ENCODE data around the gene RPS23. TPM values are rescaled to one million over a fixed set of nuclear protein-coding genes. Genes with fewer than 3 reads are reported as not detected.

Gene RPS23
- total RNA-seq, 1 experiment from 2014 or later: 4,228 TPM

- DNase-seq: no peak
- Histone ChIP-seq H3K9ac (ENCODE audit: low read length) (no peak overlapping the region), H3K9me3 (ENCODE audit: low read length) (no peaks in the 10 kb centered on the region), H3K4me2 (ENCODE audit: low read depth, low read length, poor library complexity, severe bottlenecking) (no peak overlapping the region), H4K20me1 (ENCODE audit: insufficient read depth, low read depth, low read length) (no peaks in the 10 kb centered on the region), H3K4me1 (ENCODE audit: low read length) (no peaks in the 10 kb centered on the region), H3K9me2 (replicated peaks; ENCODE audit: insufficient read depth, low read length) (no peaks in the 10 kb centered on the region), H3K79me2 (ENCODE audit: low read length) (no peaks in the 10 kb centered on the region), H3K27ac (ENCODE audit: low read length) (no peak overlapping the region), H3K27me3 (ENCODE audit: low read length) (no peaks in the 10 kb centered on the region), H3K36me3 (ENCODE audit: insufficient read depth, low read length) (no peaks in the 10 kb centered on the region), H3K4me3 (ENCODE audit: low read length) (no peak overlapping the region), H2AFZ (ENCODE audit: low read length) (no peak overlapping the region)
These were observed 18.8 kb upstream of the RPS23 start for GRCh38 chr5:82296929-82297328.

- Histone ChIP-seq H3K9me2 (replicated peaks; ENCODE audit: insufficient read depth, low read length) (no peaks in the 10 kb centered on the region), H3K79me2 (ENCODE audit: low read length) (no peaks in the 10 kb centered on the region), H3K27ac (ENCODE audit: low read length) (no peak overlapping the region)
These were observed 17.9 kb upstream of the RPS23 start for GRCh38 chr5:82295959-82296531.

DNA sequence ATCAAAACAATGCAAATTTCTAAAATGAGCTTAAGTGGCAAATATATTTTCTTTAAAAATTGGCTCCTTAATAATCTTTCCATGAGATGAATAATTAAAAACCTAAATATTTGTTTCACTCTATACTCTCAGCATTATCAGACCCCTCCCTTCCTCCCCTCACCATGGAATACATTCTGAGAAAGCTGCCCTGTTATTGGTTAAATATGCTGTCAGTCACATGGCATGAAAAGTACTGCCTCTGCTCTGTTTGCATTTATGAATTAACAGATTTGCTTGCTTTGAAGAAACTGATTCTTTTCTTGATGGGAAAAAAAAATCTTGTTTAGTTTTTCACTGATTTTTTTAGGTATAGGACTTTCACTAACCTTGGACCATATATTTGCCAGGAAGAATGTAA lies 17.0 kb upstream of the RPS23 start:
- H2AFZ ChIP-seq (ENCODE audit: low read length): no peak overlapping the region
- H3K79me2 ChIP-seq (ENCODE audit: low read length): no peaks in the 10 kb centered on the region
- no peak overlapping the region for H3K4me2 ChIP-seq (ENCODE audit: low read depth, low read length, poor library complexity, severe bottlenecking)
- H3K27ac ChIP-seq (ENCODE audit: low read length): no peak overlapping the region
- H3K9me3 ChIP-seq (ENCODE audit: low read length): no peaks in the 10 kb centered on the region
- H3K4me3 ChIP-seq (ENCODE audit: low read length): no peak overlapping the region
- H3K36me3 ChIP-seq (ENCODE audit: insufficient read depth, low read length): no peaks in the 10 kb centered on the region
- H3K27me3 ChIP-seq (ENCODE audit: low read length): no peaks in the 10 kb centered on the region
- no peaks in the 10 kb centered on the region for H3K4me1 ChIP-seq (ENCODE audit: low read length)
- no peaks in the 10 kb centered on the region for H3K9me2 ChIP-seq (replicated peaks; ENCODE audit: insufficient read depth, low read length)
- no peak for DNase-seq
- H4K20me1 ChIP-seq (ENCODE audit: insufficient read depth, low read depth, low read length): no peaks in the 10 kb centered on the region
- H3K9ac ChIP-seq (ENCODE audit: low read length): no peak overlapping the region

More at GRCh38 chr5:82295959-82296531, 17.9 kb upstream of the RPS23 start:
- no peak overlapping the region for H2AFZ ChIP-seq (ENCODE audit: low read length)
- H3K9ac ChIP-seq (ENCODE audit: low read length): no peak overlapping the region
- DNase-seq: no peak
- H3K9me3 ChIP-seq (ENCODE audit: low read length): no peaks in the 10 kb centered on the region
- H3K36me3 ChIP-seq (ENCODE audit: insufficient read depth, low read length): no peaks in the 10 kb centered on the region
- no peak overlapping the region for H3K4me3 ChIP-seq (ENCODE audit: low read length)
- H3K27me3 ChIP-seq (ENCODE audit: low read length): no peaks in the 10 kb centered on the region
- no peaks in the 10 kb centered on the region for H3K4me1 ChIP-seq (ENCODE audit: low read length)
- no peaks in the 10 kb centered on the region for H4K20me1 ChIP-seq (ENCODE audit: insufficient read depth, low read depth, low read length)
- no peak overlapping the region for H3K4me2 ChIP-seq (ENCODE audit: low read depth, low read length, poor library complexity, severe bottlenecking)

- H3K9ac ChIP-seq (ENCODE audit: low read length): no peak overlapping the region
- H2AFZ ChIP-seq (ENCODE audit: low read length): no peak overlapping the region
- H3K9me2 ChIP-seq (replicated peaks; ENCODE audit: insufficient read depth, low read length): no peaks in the 10 kb centered on the region
- H3K27me3 ChIP-seq (ENCODE audit: low read length): no peaks in the 10 kb centered on the region
- H3K27ac ChIP-seq (ENCODE audit: low read length): no peak overlapping the region
- 0 out of 2 replicates have a peak, but pooled peaks cover 3% of the 10 kb centered on the region for H4K20me1 ChIP-seq (ENCODE audit: insufficient read depth, low read depth, low read length)
- no peaks in the 10 kb centered on the region for H3K9me3 ChIP-seq (ENCODE audit: low read length)
- H3K4me1 ChIP-seq (ENCODE audit: low read length): peaks cover 5% of the 10 kb centered on the region
- no peaks in the 10 kb centered on the region for H3K36me3 ChIP-seq (ENCODE audit: insufficient read depth, low read length)
- no peaks in the 10 kb centered on the region for H3K79me2 ChIP-seq (ENCODE audit: low read length)
- no peak overlapping the region for H3K4me3 ChIP-seq (ENCODE audit: low read length)
- DNase-seq: no peak
- no peak overlapping the region for H3K4me2 ChIP-seq (ENCODE audit: low read depth, low read length, poor library complexity, severe bottlenecking)
These were observed 13.3 kb upstream of the RPS23 start for GRCh38 chr5:82291420-82291819.

DNA sequence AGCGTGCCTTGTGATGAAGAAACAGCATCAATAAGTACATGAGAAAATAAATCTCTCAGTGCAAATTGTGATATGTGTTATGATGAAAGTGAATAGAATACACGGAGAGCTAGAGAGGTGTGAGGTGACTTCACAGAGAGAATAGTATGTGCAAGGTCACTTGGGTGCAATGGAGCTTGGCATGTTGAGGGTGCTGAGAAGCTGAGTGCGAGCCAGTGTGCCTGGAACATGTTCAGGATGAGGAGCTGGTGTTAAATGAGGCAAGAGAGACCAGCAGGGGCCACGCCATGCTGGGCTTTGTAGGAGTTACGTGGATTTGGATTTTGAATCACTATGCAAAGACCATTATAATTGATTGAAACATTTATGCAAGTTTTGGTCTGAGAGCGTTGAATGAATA lies 12.8 kb upstream of the RPS23 start:
- Histone ChIP-seq H3K9ac (ENCODE audit: low read length) (no peak overlapping the region), H3K4me2 (ENCODE audit: low read depth, low read length, poor library complexity, severe bottlenecking) (no peak overlapping the region)

DNA sequence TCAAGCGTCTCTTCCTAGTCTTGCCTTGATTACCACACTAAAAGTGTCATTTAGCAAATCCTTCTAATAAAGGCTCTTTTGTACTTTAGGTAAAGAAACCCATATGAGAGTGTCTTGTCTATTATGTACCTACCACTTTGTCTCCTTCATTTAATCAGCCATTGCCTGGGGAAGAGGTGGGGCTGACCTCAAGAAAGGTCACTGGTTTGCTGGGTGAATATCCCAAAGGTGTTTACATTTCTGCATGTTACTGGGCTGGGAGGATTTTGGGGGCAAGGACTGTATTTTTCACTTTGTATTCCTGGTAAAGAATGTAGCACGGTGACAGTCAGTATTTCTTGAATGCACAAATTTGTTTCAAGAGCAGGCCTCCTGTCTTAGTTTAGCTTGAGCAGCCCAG lies 11.9 kb upstream of the RPS23 start:
- H3K9ac ChIP-seq (ENCODE audit: low read length): no peak overlapping the region
- H2AFZ ChIP-seq (ENCODE audit: low read length): no peak overlapping the region
- no peaks in the 10 kb centered on the region for H3K79me2 ChIP-seq (ENCODE audit: low read length)
- peaks cover 5% of the 10 kb centered on the region for H3K4me1 ChIP-seq (ENCODE audit: low read length)
- no peaks in the 10 kb centered on the region for H3K9me3 ChIP-seq (ENCODE audit: low read length)
- no peak overlapping the region for H3K4me2 ChIP-seq (ENCODE audit: low read depth, low read length, poor library complexity, severe bottlenecking)
- H3K9me2 ChIP-seq (replicated peaks; ENCODE audit: insufficient read depth, low read length): no peaks in the 10 kb centered on the region
- no peak overlapping the region for H3K4me3 ChIP-seq (ENCODE audit: low read length)
- no peaks in the 10 kb centered on the region for H3K27me3 ChIP-seq (ENCODE audit: low read length)
- no peak overlapping the region for H3K27ac ChIP-seq (ENCODE audit: low read length)
- no peak for DNase-seq
- no peaks in the 10 kb centered on the region for H3K36me3 ChIP-seq (ENCODE audit: insufficient read depth, low read length)
- H4K20me1 ChIP-seq (ENCODE audit: insufficient read depth, low read depth, low read length): 0 out of 2 replicates have a peak, but pooled peaks cover 3% of the 10 kb centered on the region

More for the DNA sequence above, 12.8 kb upstream of the RPS23 start:
- Histone ChIP-seq H2AFZ (ENCODE audit: low read length) (no peak overlapping the region), H3K27ac (ENCODE audit: low read length) (no peak overlapping the region), H3K79me2 (ENCODE audit: low read length) (no peaks in the 10 kb centered on the region), H3K4me1 (ENCODE audit: low read length) (peaks cover 5% of the 10 kb centered on the region), H3K9me2 (replicated peaks; ENCODE audit: insufficient read depth, low read length) (no peaks in the 10 kb centered on the region), H4K20me1 (ENCODE audit: insufficient read depth, low read depth, low read length) (0 out of 2 replicates have a peak, but pooled peaks cover 3% of the 10 kb centered on the region), H3K27me3 (ENCODE audit: low read length) (no peaks in the 10 kb centered on the region), H3K36me3 (ENCODE audit: insufficient read depth, low read length) (no peaks in the 10 kb centered on the region), H3K4me3 (ENCODE audit: low read length) (no peak overlapping the region), H3K9me3 (ENCODE audit: low read length) (no peaks in the 10 kb centered on the region)
- DNase-seq: no peak

DNA sequence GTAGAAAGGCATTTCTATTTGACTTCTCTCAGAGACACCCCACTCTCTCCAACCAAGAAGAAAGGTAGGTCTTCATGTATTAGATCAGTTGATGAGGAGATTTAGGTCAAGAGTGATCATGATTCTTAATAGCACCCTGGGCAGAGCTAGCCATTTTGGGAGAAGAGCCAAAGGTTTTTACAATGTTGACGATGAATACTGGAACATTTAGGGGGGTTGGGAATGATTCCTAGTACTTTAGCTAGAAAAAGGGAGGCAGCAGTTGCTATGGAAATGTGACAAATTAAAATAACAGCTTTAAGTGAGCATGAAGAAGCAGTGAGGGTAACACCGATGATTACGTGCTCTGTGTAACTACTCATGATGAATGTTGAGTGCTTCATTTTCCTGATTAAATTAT lies 9.5 kb upstream of the RPS23 start:
- no peak overlapping the region for H2AFZ ChIP-seq (ENCODE audit: low read length)
- no peak overlapping the region for H3K9ac ChIP-seq (ENCODE audit: low read length)
- H3K9me2 ChIP-seq (replicated peaks; ENCODE audit: insufficient read depth, low read length): no peaks in the 10 kb centered on the region
- DNase-seq: no peak
- H3K4me1 ChIP-seq (ENCODE audit: low read length): peaks cover 5% of the 10 kb centered on the region
- H3K36me3 ChIP-seq (ENCODE audit: insufficient read depth, low read length): no peaks in the 10 kb centered on the region
- H3K9me3 ChIP-seq (ENCODE audit: low read length): no peaks in the 10 kb centered on the region
- no peak overlapping the region for H3K4me3 ChIP-seq (ENCODE audit: low read length)
- no peaks in the 10 kb centered on the region for H3K79me2 ChIP-seq (ENCODE audit: low read length)
- H3K4me2 ChIP-seq (ENCODE audit: low read depth, low read length, poor library complexity, severe bottlenecking): no peak overlapping the region
- H4K20me1 ChIP-seq (ENCODE audit: insufficient read depth, low read depth, low read length): 0 out of 2 replicates have a peak, but pooled peaks cover 7% of the 10 kb centered on the region
- no peak overlapping the region for H3K27ac ChIP-seq (ENCODE audit: low read length)
- H3K27me3 ChIP-seq (ENCODE audit: low read length): no peaks in the 10 kb centered on the region

DNA sequence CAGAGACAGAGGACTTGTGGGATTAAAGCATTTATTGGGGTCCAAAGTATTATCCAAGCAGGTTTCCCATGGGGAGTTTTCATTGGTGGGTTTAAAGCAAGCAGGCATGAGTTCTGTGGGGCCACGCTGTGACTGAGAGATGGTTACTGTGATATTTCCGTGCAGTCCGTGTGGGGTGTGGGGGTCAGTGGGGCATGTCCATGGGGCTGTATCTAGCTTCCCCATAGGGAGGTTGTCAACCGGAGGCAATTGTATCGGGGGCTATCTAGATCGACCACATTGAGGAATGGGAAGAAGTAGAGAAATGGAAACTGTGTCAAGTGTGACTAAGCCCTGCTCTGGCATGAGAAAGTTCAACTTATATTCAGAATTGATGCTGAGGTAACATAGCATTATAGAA lies 7.1 kb upstream of the RPS23 start:
- H3K4me3 ChIP-seq (ENCODE audit: low read length): no peak overlapping the region
- peaks cover 5% of the 10 kb centered on the region for H3K4me1 ChIP-seq (ENCODE audit: low read length)
- no peaks in the 10 kb centered on the region for H3K27me3 ChIP-seq (ENCODE audit: low read length)
- H3K9me3 ChIP-seq (ENCODE audit: low read length): no peaks in the 10 kb centered on the region
- DNase-seq: no peak
- no peak overlapping the region for H3K9ac ChIP-seq (ENCODE audit: low read length)
- H3K79me2 ChIP-seq (ENCODE audit: low read length): no peaks in the 10 kb centered on the region
- no peak overlapping the region for H3K27ac ChIP-seq (ENCODE audit: low read length)
- H2AFZ ChIP-seq (ENCODE audit: low read length): no peak overlapping the region
- no peak overlapping the region for H3K4me2 ChIP-seq (ENCODE audit: low read depth, low read length, poor library complexity, severe bottlenecking)
- 0 out of 2 replicates have a peak, but pooled peaks cover 4% of the 10 kb centered on the region for H3K9me2 ChIP-seq (replicated peaks; ENCODE audit: insufficient read depth, low read length)
- H4K20me1 ChIP-seq (ENCODE audit: insufficient read depth, low read depth, low read length): 0 out of 2 replicates have a peak, but pooled peaks cover 7% of the 10 kb centered on the region
- H3K36me3 ChIP-seq (ENCODE audit: insufficient read depth, low read length): no peaks in the 10 kb centered on the region

Data from Karpas-422 (cell line).